Stimulated activated CD8-positive, alpha-beta memory T cell treated with anti-CD3 and anti-CD28 coated beads, Interleukin-12 subunit alpha, Interleukin-12 subunit beta, amount 100 ng/mL, for 1 hour (primary cell): Measurements from ENCODE around the gene BST1.
A peak's percentile ranks its signal among the peaks of the same experiment; 100 is the strongest.

Experiments used
- DNase-seq: peaks from one replicate; pipeline ENCODE4 v3.0.0-alpha.2; 2020; ENCODE audit warnings: low read depth

The BST1 gene, protein sequence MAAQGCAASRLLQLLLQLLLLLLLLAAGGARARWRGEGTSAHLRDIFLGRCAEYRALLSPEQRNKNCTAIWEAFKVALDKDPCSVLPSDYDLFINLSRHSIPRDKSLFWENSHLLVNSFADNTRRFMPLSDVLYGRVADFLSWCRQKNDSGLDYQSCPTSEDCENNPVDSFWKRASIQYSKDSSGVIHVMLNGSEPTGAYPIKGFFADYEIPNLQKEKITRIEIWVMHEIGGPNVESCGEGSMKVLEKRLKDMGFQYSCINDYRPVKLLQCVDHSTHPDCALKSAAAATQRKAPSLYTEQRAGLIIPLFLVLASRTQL

DNA sequence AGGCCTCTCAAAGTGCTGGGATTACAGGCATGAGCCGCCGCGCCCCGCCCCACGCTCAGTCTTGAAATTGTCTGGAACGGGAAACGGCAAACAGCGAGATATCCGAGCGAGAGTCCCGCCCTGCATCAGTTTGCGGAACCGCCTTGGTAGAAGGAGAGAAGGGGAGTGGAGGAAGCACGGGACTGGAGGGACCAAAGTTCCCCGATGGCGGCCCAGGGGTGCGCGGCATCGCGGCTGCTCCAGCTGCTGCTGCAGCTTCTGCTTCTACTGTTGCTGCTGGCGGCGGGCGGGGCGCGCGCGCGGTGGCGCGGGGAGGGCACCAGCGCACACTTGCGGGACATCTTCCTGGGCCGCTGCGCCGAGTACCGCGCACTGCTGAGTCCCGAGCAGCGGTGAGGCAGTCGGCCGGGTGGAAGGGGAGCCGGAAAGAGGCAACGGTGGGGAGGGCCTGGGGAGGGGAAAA is at the start of gene BST1:
BST1 (plus strand) TSS at position 125 of the 463 bp plus-strand sequence; CDS start at position 205, 80 bp downstream.
- DNase-seq: peak; percentile 14

GRCh38 chr4:15653420-15653819 is 49.4 kb upstream of the BST1 start:
- DNase-seq: no peak

- DNase-seq: no peak
Measured at GRCh38 chr4:15653864-15654592, 48.8 kb upstream of the BST1 start.

DNA sequence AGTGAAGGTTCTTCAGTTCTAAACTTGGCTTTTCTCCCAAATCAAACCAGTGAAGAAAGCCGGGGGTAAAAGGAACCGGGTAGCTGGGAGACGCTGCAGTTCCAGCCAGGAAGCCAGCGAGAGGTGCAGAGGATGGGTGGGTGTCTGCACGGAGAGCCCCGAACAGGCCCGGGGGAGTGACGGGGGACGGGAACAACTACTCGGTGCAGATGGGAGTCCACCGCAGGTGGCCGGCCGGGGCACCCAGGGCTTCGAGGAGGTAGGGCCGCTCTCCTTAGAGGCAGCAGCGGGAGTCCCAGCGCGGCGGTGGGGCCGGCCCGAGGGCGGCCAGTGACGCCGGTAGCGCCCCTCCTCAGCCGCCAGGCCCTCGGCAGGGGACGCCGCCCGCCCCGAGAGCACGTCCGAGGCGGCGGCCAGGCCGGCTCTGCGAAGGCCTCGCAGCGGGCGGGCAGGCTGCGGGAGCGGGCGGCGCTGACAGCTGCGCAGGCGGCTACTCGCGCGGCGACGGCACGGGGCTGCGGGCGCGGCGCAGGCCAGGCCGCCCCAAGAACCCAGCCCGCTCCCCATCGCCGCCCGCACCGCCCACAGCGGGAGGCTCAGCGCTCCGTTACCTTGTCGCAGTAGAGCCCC is 48.2 kb upstream of the BST1 start:
- peak; percentile 11 for DNase-seq

DNA sequence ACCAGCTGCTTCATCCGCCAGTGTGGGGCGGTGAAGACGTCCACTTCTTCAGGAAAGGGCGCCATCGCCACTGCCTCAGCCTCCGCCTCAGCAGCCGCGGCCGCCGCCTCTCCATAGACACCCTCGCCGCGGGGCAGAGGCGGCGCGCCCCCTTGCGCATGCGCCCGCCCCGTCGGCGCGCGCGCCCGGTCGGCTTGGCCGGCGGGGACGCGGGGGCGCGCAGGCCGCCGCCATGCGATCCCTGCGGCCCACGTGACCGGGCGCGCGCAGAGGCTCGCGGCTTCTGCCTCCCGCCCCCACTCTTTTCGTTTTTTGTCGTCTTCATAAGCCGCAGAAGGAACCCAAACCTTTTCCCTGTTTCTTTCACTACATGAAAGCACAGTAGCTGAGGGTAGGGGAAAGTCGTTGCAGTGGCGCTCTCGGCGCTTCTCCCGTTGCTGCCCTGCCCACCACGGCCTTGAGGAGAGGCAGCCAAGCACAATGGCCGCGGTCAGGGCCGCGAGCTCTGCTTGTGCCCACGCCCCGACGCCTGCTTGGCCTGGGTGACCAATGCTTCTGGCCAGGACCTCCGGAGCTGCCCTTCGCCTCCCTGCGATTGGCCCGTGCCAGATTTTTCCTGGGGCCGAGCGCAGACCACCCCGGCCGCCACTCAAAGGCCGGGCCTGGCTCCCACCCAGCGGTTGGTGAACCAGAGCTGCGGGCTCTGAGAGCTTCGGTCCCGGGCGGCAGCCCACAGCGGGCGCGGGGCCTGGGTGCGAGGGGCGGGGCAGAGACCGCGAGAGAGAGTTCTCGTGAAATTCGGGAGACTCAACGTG is 47.4 kb upstream of the BST1 start, which contains the start of gene FBXL5:
FBXL5 (minus strand) TSS at position 135 of the 815 bp plus-strand sequence; CDS start at position 65, 70 bp downstream.
- peak; percentile 64 for DNase-seq

GRCh38 chr4:15656038-15656470 is 46.8 kb upstream of the BST1 start:
- DNase-seq: no peak

DNA sequence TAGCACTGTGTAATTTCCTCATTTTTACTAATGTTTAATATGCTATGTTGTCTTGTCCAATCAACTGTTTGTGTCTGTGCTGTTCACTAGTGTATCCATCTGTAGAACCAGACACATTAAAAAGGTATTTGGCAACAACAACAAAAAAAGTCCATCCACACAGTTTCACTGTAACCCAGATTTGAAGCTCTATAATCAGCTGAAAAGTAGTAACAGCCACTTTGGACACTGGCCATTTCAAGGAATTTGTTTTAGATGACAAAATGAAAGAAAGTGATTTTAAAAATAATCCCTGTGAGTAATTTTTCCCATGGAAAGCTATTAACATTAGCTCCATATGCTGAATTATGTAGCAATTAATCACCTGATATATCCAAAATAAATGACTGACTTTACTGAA is 45.5 kb upstream of the BST1 start:
- no peak for DNase-seq

DNA sequence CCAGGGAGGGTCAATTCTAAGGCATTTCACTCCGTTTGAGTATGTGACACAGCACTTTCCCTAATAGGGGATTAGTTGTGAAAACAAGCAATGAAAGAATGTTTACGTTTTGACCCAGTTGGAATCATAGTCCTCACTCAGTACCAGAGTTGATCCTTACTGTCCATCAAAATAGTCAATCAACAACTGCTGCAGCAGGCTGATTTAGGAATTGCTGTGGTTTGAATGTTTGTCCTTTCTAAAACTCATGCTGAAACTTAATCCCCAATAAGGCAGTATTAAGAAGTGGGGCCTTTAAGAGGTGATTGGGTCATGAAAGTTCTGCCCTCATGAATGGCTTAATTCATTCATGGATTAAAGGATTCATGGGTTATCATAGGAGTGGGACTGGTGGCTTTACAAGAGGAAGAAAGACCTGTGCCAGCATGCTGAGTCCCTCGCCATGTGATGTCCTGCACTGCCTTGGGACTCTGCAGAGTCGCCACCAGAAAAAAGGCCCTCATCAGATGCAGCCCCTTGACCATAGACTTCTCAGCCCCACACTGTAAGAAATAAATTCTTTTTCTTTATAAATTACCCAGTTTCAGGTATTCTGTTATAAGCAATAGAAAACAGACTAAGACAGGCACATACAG is 44.6 kb upstream of the BST1 start:
- no peak for DNase-seq

DNA sequence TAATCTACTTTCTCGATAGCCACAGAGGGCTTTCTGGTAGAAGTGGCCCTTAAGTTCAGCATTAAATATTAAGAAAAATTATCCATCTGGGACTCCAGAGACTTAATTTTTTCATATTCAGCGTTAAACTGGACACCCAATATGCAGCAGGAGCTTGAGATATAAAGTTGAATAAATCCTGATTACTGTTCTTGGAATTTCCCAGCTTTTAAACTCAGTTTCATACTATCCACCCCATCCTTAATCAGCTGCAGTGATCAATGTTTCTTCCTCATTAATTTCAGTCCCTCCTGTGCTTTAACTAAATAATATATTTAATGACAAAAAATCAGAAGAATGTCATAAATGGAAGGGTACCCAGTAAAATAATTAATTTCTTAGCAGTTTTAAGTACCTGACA is 44.1 kb upstream of the BST1 start:
- no peak for DNase-seq

DNA sequence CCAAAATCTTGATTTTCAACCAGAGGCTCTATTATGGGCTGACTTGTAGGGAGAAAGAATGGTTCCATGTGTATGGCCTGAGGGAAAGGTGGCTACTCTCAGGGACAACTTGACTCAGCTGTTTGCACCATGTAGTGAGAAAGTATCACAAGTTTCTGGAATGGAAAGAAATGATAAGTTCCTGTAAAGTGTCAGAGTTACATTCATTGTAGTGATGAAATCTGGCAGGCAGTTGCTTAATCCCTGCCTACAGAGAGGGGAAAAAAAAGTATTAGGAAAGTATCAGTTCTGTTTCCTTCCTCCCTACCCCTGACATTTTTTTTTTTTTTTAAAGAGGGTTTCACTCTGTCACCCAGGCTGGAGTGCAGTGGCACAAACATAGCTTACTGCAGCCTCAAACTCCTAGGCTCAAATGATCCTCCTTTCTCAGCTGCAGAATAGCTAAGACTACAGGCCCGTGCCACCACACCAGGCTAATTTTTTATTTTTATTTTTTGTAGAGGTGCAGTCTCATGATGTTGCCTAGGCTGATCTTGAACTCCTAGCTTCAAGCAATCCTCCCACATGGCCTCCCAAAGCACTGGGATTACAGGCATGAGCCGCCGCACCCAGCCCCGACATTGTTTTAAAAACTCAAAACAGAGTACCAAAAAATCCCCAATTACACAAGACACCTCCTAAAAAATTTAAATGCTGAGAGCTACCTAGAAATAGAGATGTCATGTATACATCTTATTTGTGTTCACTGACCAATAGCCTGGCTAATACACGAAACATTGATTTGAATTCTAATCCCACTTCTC is 42.9 kb upstream of the BST1 start:
- no peak for DNase-seq

DNA sequence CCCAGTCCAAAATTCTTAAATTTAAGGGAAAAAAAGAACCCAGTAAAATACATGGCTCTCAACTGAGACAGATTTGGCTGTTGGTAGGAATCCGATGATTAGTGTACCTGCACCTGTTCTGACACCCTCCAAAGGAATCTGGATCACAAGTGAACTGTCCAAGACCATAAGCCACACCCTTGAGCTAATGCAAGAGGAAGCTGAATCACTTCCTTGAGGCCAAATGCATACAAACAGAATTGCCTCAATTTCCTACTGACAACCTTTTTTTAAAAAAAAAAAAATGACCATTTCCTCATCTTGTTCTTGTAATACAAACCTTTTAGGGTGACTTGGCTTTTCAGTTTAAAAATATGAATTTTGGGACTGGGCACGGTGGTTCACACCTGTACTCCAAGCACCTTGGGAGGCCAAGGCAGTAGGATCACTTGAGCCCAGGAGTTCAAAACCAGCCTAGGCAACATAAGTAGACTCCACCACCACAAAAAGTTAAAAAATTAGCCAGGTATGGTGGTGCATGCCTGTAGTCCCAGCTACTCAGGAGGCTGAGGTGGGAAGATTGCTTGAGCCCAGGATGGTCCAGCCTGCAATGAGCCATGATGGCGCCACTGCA is 37.0 kb upstream of the BST1 start:
- DNase-seq: no peak

DNA sequence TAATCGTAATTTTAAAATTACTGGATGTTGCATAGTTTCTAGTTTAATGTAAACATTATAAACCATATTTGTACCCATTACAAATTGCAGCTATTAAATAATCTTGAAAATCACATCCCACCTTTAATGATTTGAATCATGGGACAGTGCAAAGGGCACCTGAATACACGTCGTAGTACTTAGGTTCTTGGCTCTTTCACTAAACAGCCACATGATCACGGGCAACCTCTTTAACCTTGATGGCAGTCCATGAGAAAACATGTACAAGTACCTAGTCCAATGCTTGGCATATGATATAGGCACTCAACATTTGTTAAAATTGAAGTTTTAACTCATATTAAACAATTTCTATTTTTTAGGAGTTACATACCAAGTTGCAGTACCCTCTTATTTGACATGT is 35.9 kb upstream of the BST1 start:
- DNase-seq: no peak

DNA sequence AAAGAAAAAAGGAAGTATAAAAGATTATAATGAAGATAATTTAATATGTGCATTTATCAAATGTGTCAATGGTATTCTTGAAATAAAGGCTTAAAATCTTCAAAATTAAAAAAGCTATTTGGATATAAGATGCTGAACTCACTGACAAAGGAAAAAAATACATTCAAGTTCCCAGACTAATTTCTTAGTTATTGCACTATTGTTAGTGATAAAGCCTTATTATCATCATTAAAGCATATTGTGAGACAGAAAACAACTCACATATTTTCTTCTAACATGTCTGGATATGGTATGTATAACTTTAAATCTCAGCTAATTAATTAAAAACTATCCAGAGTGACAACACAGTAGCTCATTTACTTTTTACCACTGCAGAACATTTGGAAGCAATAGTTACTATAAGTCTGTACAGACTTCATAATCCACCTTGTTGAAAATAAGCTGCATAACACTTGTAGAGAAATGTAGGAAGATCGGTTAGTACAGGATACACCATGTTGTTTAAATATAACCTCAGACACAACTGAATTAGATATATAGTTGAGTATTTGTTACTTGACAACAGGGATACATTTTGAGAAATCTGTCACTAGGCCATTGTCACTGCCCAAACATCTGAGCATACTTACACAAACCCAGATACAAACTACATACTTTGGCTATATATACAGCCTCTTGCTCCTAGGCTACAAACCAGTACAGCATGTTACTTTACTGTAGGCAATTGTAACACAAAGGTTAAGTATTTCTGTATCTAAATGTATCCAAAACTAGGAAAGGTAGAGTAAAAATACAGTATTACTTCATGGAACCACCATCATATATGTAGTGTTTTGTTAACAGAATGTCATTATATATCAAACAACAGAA is 34.1 kb upstream of the BST1 start:
- DNase-seq: no peak

GRCh38 chr4:15670576-15670975 is 32.3 kb upstream of the BST1 start:
- no peak for DNase-seq

DNA sequence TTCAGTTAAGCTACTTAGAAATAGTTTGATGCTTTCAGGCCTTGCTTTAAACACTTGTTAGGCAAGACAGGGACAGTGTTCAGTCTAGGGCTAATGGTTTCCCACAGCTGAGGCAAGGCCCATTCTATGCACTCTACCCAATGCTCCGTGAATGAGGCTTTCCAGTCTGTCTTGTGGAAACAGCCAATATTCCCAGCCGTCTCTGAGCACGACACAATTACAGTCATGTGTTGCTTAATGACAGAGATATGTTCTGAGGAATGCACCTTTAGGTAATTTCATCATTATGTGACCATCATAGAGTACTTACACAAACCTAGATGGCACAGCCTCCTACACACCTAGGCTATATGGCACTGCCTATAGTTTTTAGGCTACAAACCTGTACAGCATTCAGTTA is 30.8 kb upstream of the BST1 start:
- DNase-seq: no peak

DNA sequence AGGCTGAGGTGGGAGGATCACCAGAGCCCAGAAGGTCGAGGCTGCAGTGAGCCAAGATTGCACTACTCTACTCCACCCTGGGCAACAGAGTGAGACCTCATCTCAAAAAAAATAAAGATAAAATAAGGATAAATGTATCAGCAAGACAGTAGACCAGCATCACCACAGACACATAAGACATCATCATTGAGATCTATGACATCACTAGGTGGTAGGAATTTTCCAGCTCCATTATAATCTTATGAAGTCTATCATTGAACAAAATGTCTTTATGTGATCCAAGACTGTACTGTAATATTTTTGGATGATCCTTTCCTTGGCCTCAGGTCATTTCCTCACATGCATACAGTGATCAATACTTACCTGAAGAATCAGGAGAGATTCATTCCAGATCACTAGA is 29.5 kb upstream of the BST1 start:
- no peak for DNase-seq

DNA sequence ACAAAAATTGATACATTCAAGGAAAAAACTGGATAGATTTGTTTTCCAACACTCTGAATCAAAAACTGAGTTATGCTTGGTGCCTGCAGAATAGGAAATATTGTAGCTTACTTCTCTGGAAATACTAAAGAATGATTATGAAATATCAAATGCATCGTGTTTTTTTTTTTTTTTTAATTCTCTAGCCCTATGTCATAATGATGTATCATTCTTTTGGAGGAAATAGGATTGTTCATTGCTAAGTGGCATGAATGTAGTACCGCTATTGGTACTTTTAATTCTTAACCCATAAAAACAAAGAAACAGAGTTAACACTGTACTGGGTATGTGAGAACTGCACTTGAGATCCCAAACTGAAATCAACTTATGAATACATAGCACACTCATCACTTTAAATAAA is 28.8 kb upstream of the BST1 start:
- no peak for DNase-seq

GRCh38 chr4:15674926-15675325 is 27.9 kb upstream of the BST1 start:
- DNase-seq: no peak

DNA sequence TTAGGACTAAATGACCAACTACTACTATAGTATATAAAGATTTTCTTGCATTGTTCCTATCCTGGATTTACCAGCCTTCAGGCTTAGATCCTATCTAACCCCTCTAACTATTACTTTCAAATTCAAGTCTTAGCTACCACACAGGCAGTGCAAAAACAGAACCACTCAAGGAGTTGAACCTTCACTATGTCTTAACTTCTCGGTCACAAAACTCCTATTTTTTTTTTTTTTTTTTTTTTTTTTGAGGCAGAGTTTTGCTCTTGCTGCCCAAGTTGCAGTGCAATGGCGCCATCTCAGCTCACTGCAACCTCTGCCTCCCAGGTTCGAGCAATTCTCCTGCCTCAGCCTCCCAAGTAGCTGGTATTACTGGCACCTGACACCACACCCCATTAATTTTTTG is 27.5 kb upstream of the BST1 start:
- no peak for DNase-seq
